NCI-H1694 treated with DMSO at 0.1 percent for 48 hours (cell line): ENCODE measurements around the gene TASOR2.

Experiments used
- DNase-seq: peaks from one replicate; lab custom pipeline; 2025; lab: John Stamatoyannopoulos, UW

The TASOR2 gene

DNA sequence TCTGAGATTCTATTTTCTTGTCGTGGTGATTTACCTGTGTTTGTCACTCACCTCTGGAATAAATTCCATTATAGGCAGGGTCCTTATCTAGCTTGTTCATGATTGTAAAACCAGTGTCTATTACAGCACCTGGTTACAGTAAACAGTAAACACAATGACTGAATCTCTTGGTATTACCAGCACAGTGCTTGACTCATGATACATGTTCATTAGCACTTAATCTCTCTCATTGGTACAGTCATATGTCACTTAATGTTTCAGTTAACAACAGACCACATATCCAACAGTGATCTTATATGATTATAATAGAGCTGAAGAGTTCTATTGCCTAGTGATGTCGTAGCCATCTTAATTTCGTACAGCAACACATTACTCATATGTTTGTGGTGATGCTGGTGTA lies 1.6 kb upstream of the TASOR2 start:
- no peak for DNase-seq

DNA sequence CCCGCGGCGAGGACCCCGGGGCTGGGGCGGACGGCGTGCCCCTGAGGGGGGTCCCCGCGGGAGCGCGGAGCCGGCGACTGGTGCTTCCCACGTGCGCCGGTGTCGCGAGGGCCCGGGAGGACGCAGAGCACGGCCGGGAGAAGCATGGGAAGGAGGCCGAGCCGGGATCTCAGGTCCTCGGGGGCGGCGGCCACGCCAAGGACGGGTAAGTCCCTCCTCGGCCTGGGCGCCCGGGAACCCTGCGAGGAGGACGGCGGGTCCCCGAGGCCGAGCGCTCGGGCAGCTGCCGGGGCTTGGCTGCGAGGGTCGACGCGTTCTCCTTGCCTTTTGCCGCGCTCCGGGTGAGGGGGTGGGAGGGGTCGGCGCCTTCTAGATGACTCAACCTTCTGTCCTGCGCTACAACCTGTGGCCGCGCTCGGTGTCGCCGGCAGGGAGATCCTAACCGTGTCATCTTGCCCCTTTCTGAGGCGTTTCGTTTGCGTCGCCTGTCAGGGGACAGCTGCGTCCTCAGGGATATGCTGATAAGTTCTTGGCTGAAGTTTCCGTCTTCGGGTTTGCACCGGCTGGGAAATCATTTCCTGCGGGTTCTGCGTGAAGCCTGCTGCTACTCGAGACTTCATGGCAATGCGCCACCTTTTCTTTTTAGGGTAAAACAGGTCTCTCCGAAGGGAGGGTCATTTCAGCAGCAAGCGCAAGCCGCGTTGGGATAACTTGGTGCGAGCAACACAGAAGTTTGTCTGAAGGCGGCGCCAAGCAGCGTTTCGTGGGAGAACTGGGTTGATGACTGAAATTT lies 529 bp downstream of the TASOR2 start:
- no peak for DNase-seq

DNA sequence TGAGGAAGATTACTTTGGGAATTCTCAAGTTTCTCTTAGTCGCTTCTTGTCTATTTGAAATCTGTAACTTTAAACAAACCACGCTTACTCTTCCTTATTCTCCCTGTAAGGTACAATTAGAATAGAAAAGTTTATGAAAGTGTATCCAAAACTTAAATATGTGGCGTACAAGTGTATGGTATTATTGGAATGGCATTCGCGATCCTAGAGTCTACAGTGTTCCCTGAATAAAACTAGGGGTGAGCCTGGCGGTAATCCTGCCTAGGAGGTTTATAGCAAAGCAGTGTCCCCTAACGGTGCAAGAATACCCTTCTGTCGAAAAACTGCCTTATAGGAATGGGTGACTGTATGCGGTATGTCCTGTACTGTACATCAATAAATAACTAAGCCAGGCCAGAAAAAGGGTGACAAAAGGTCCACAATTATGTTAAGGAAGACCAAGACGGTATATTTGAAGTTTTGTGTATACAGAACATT lies 1.2 kb downstream of the TASOR2 start:
- DNase-seq, result no peak

DNA sequence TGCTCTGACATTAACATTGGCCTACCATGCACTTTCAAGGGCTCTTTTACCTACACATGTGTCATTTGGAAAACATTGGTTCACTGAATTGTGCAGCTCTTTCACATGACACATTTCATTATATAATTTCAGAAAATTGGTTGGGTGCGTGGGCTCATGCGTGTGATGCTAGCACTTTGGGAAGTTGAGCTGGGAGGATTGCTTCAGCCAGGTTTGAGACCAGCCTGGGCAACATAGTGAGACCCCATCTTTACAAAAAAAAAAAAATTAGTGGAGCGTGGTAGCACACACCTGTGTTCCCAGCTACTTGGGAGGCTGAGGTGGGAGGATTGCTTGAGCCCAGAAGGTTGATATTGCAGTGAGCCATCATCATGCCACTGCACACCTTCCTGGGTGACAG lies 3.9 kb downstream of the TASOR2 start:
- DNase-seq, result no peak

DNA sequence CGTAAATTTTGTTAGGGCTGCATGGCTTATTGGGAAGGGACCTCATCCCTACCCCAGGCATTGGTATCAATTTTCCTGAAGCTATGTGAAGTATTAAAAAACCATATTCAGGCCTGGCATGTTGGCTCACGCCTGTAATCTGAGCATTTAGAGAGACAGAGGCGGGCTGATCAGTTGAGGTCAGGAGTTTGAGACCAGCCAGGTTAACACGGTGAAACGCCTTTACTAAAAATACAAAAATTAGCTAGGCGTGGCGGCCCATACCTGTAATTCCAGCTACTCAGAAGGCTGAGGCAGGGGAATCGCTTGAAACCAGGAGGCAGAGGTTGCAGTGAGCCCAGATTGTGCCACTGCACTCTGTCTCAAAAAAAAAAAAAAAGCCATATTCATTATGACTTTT lies 7.1 kb downstream of the TASOR2 start:
- no peak for DNase-seq

DNA sequence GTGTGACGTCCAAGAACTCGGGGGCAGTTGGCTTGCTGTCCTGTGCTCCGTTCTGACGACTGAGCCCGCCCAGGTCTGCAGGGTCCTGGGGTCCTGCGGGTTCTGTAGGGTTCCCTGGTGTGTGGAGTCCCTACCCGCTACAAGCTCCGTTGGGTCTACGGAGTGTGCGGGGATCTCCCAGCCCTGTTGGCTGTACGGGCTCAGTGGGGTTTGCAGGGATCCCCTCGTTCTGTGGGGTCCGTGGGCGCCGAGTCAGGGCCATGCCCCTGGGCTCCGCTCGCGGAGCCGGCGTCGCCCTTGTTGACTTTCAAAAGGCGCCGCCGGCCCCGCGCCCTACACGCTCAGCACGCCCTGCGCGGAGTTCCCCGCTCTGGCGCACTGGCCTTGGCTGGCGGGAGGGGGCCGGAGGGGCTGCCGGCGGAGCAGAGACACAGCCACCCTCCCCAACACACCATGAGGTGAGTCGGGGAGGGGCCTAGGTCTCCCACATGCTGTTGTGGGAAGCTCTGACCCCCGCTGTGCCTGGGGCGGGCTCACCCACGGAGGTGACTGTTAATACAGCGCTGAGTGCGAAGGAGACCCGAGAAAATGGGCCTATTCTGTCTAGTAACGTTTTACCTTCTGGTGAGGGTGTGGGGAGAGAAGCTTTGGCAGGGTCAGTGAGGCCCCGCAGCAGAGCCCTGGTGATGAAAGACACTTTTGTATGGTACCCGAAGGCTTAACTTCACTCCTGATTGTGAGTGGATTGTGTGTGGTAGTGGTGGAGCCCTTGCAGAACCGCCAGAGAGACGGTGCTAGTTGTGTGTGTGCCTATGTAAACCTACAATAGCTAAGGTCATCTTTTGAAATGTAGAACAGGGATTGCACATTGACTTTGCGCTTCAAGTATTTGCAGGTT lies 8.1 kb downstream of the TASOR2 start:
- no peak for DNase-seq

DNA sequence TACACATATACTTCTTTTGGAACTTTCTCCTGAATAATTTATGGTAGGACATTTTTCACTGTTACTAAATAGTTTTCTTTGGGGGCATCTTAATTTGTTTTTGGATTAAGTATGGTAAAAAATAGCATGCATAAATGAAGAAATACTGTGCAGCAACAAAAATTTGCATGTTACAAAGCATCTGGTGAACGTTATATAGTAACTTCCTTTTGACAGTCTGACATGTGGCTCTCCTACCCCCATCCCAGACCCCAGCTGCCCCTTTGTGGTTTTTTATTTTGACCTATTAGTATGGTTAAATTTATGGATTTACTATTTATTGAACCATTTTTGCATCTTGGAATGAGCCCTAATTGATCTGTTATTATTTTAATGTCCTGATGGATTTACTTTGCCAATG lies 9.9 kb downstream of the TASOR2 start:
- no peak for DNase-seq

DNA sequence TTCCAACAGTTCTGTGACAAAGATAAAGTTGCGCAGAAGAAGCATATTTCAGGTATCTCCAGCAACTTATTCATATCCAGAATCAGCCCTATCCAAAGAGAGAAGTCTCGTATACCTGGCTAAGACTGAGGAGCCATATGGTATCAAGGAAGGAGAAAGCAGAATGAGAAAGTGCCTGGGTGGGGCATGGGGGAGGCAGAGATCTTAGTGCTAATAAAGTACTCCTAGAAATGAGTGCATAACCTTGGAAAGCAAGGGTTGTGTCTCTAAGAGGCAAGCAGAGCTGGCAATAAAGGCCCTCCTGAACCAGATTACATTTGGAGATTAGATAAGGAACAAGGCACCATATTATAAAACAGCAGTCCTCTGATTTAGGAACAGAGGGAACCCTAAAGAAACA lies 12.7 kb downstream of the TASOR2 start:
- DNase-seq, result no peak

DNA sequence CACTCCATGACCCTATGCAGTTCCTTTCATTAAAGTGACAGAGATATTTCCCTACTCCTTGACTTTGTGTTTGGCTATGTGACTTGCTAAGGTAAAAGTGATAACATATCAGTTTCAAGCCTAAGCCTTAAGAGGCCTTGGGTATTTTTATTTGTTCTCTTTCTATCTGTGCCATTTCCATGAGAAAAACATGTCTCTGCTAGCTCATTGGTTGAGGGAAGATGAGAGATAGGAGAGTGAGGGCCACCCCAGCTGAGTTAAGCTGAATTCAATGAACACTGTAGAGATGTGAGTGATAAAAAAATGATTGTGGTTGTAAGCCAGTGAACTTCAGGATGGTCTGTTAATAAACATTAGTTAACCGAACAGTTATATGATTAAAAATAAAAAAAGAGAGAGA lies 13.4 kb downstream of the TASOR2 start:
- no peak for DNase-seq

DNA sequence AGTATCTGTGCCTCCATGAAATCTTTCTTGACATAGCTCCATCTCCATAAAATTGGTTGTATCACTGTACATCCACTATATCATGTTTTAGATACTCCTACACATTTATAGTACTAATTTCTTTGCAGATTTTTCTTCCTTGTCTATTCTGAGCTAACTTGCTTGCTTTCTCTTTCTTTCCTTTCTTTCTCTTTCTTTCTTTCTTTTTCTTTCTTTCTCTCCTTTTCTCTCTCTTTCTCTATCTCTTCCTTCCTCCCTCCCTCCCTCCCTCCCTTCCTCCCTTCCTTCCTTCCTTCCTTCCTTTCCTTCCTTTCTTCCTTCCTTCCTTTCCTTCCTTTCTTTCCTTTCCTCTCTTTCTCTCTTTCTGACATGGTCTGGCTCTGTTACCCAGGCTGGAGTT lies 23.7 kb downstream of the TASOR2 start:
- DNase-seq, result no peak

DNA sequence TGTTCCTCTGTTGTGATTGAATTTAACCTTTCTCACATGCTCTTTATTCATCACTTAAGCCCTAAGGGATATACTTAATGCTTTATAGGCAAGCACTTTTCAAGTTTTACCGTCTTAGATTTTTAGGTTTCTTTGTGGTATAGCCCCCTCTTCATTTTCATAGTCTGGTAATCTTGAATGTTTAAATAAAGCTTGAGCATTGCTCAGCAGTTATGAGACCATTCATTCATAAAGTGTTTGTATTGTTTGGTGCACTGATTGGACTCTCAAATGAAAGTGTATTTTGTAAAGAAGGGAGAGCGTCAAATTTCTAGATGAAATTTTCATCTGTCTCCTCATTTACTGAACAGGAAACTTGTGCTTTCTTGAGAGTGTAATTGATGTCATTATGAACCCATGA lies 25.2 kb downstream of the TASOR2 start:
- DNase-seq, result no peak

DNA sequence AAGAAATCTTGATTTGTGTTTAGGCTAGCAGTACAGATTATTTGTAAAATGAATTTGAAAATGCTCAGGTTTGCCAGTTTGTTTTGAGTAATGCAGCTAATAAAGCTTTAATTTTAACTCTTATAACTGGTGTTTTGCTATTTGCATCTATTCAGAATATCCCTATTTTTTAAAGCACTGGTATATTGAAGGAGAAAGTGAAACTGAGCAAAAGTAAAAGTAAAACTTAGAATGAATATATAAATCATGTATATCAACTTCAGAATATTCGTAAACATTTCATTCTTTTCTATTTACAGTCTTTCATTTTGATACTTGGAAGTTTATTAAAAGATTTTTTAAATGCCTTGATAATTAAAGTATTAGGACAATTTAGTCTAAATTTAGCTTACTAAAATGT lies 26.2 kb downstream of the TASOR2 start:
- DNase-seq, result no peak

DNA sequence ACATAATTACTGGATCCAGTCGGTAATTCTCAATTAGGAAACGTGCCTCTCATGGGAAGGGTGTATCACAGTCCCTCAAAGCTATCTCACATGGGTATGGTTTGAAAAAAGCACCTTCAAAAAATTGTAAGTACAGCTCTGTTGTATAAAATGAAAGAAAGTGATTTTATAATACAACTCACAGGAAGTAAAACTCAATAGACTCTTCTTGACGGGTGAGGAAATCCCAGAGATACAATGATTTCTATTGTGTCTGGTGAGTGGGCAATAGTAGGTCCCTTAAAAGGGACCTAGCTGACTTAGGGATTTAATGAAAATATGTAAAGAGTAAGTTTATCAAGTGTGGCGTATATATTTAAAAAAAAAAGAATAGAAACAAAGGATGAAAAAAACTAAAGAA lies 27.0 kb downstream of the TASOR2 start:
- no peak for DNase-seq

DNA sequence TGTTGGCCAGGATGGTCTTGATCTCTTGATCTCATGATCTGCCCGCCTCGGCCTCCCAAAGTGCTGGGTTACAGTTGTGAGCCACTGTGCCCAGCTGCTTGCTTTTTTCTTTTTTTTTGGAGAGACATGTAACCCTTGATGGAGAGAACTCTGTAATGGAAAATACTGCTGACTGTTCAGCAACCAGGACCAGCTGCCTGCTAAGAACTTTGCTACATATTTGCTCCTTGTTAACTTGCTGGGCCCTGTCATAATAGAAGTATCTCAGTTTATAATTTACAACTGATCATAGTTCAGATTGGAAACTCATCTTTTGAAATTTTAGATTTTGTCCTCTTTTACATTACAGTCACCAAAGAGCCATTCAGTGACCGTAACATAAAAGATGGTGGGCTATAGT lies 34.9 kb downstream of the TASOR2 start:
- DNase-seq, result no peak

DNA sequence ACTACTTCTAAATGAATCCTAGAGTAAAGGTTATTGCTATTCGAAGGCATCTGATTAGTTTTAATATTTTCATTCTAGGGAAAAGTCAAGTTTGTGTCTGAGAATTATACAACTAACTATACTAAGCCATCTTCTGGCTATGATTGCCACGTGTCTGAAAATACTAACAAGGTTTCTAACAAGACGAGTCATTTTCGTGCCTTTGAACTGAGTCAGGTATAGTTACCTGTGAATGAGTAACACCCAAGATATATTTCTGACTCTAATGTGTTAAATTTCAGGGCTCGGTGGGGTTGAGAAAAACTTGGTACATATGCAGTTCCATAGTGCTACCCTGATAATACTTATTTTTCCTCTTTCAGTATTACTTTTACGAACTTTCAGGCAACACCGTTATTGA lies 35.5 kb downstream of the TASOR2 start:
- DNase-seq, result no peak

DNA sequence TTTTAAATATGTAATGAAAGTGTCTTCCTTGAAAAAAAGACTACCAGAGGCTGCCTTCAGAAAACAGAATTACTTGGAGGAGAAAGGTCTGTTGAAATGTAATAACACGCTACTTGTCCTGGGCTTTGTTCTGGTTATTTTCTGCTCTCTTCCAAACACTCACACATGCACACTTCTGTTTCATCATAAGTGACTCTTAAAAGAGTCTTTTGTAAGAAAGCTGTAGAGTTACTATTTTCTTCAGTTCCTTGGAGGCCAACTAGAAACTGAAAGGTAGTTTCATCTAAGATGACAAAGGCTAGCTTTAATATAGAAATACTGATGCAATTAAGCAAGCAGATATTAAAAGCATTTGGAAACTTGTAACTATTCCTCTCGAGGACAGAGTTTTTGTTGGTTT lies 39.1 kb downstream of the TASOR2 start:
- DNase-seq, result no peak

DNA sequence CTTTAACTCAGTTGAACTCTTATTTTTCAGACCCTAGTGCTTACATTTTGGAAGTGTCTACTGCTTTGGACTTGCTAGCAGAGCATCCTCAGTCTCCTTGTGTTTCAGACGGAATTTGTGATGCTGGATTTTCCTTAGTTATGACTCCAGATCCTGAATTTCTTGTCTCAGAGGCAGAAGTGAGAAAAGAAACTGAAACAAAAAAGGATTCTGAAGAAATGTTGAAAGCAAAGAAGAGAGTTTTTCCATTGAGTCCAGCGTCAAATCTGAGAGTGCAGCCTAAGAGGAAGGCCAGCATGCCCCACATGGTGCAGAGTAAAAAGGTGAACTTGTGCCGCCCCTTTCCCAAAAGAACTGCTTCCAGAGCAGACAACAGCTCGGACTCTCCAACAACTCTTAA lies 46.1 kb downstream of the TASOR2 start:
- DNase-seq, result no peak

DNA sequence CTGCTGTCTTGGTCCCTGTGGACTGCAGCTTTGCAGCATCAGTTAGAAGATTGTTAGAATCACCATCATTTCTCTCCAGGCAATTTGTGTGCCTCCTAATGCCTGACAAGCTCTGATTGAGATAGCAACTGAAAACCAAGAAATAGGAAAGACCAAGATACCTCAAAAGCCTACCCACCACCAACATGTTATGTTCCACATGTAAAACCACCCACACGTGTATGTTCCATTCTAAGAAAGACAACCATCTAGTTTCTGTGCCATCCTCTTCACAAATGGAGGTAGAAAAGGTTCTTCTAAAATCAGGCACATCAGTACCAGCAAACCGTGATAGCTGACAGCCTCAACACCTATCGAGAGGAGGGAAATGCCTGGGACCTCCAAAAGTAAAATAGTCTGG lies 46.9 kb downstream of the TASOR2 start:
- DNase-seq, result no peak

DNA sequence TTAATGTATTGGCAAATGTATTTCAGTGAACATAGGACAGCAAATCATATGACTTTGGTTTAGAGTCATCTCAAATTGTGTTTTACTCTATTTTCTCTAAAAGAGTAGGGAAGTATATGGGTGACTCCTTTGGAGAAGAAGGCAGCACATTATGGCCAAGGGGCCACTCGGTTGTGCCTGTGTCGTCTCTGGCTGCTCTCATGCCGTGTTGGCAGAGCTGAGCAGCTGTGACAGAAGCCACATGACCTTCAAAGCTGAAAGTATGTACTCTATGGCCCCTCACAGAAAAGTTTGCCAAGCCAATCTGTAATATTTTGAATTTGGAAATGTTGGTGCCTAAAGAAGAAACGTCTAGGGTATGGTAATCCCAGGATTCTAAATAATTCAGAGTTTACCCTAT lies 47.5 kb downstream of the TASOR2 start:
- DNase-seq, result no peak
